AG09319 (cell line): ENCODE measurements around the gene SLC6A1.

Experiments
- DNase-seq: peaks from one replicate; pipeline ENCODE4 v3.0.0-alpha.2; 2010; ENCODE audit warnings: low read depth; ENCODE audit errors: extremely low read depth
- CTCF ChIP-seq: IDR thresholded peaks from 2 replicates; pipeline ENCODE4 v1.5.1; 2011; ENCODE audit warnings: low read depth, mild to moderate bottlenecking, inconsistent platforms, low read length, moderate library complexity

The SLC6A1 gene

DNA sequence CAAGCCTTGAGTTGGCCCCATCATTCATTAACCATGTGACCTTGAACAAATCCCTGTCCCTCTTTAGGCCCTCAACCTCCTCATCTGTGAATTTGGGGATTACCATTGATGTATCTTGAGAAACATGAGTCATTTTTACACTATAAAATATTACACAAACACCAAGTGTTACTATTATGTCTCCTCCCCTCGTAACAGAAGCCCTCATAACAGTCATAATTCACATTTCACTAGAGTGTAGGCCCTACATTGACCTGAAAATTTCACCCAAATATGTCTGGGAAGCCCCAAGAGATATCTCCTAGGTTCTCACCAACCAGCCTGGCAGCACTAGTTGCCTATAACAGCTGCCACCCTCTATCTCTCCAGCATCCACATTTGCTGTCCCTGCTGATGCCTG is 15.8 kb upstream of the SLC6A1 start:
- DNase-seq: no peak
- no peak for TF ChIP-seq CTCF

DNA sequence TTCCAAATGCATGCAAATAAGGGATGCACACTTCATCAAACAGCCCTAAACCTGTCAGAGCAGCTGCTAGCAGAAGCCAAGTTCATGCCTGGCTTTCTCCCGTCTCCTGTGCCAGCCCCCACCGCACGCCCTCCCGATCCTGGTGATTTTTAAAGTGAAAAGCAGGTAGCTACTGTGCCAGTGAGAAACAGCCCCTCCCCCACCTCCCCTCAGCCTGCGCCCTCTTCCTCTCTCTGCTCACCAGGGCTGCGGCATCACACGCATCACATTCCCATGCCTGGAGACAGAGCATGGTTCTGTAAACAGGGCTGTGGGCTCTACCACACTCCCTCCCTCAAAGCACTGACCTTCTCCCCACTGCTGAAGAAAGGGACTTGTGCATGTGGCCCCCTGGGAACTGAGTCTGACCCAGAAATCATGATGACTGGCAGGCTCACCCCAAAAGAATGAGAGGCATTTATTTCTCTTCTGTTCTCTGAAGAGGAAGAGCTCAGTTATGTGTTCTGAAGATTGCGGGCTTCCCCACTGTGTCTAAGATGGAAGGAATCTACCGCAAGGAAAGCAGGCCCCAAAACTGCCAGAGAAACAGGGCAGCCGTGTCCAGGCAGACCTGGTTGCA is 14.5 kb upstream of the SLC6A1 start:
- no peak for DNase-seq

DNA sequence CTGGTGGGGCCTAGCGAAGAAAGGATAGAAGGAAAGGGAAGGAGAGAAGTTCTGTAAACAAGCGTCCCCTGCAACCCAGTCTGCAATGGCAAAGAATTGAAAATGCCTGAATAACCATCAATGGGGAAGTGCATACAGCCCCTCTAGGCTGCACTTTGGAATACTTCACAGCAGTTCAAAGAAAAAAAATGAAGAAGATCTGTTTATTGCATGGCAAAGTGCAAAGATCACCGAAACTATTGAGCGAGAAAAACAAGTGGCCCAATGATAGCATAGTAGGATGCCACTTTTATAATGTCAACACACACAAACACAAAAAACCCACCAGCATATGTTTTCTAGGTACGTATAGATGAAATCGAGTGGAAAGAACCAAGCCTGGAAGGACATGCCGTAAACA is 13.6 kb upstream of the SLC6A1 start:
- DNase-seq: no peak
- no peak for TF ChIP-seq CTCF

More for the DNA sequence above, 14.5 kb upstream of the SLC6A1 start:
- TF ChIP-seq CTCF: no peak

GRCh38 chr3:10980312-10980711 is 12.2 kb upstream of the SLC6A1 start:
- no peak for DNase-seq
- TF ChIP-seq CTCF: no peak

DNA sequence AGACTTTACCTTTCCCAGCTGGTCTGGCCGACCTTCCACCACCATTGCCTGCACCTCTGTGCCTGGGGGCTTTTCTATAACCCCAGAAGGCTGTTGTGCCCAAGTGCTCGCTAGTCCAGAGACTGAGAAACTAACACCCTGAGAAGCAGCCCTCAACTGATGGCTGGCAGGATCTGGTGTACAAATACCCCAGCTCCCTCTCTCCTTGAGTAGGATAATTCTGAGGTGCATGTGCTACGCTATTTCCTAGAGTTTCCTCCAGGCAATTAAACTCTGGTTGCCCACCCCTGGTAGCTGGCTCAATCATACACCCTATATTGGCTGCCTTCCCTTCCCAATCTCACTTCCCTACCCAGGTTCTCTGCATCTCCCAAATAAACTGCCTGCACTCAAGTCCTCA is 11.5 kb upstream of the SLC6A1 start:
- no peak for TF ChIP-seq CTCF

DNA sequence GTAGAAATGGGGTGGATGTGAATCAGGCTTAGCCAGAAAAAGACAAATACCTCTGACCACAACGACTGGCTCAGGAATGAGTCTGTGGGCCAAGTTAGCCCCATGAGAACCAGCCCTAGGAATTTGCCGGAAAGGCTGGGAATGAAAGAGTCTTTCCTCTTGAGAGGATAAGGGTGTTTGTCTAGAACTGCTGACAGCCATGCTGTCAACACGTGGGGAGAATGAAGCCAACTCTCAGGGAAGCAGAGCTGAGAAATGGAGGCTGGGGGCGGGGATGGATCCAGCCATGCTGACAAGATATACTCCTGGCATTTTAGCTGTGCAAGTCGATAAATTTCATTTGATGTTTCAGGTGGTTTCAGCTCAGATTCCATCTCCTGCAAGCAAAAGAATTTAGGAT is 10.6 kb upstream of the SLC6A1 start:
- no peak for DNase-seq
- no peak for TF ChIP-seq CTCF

More for the DNA sequence above, 11.5 kb upstream of the SLC6A1 start:
- DNase-seq: no peak

DNA sequence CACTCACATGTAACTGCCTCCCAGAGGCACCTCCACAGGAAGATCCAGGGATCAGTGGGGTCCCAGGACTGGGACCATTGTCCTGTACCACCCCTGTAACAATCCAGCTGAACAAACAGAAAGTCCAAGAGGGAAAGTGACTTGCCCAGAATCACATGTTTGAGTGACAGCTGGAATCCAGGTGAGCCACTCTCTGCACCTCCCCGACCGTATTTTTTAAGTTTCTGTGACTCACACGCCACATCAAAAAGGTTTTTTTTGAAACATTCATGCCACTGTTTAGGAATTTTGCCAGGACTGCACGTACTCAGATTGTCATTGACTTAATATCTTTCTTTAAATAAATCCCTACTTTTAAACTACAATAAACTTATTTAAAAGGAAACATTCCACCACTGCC is 9.8 kb upstream of the SLC6A1 start:
- TF ChIP-seq CTCF: no peak

More for the DNA sequence above, 9.8 kb upstream of the SLC6A1 start:
- no peak for DNase-seq
